H1 (cell line): ENCODE results near the gene CDKN1B. TPM values are rescaled to one million over a fixed set of nuclear protein-coding genes. Genes with fewer than 3 reads are reported as not detected.

Source experiments
- CTCF ChIA-PET: fragments of 300-600 bp; sonication (Branson Sonifier 250); formaldehyde crosslinking; loops from one replicate; lab custom pipeline; 2021; ENCODE audit not compliant: partially characterized antibody; lab: Charles Lee
- POLR2A ChIA-PET: fragments of 300-600 bp; sonication (Branson Sonifier 250); formaldehyde crosslinking; loops from one replicate; lab custom pipeline; 2021; ENCODE audit warnings: inconsistent platforms; ENCODE audit not compliant: partially characterized antibody; lab: Charles Lee
- DNase-seq, 2 experiments: peaks; one replicate each; pipeline versions ENCODE4 v3.0.0 to v3.0.0-alpha.2; 2010 to 2022; ENCODE audit warnings: low spot score in 2 of 2, low read depth in 1 of 2, mixed read lengths in 1 of 2
- FAIRE-seq: peaks from 2 replicates; lab custom pipeline; 2011; peaks lifted over from hg19 to GRCh38; lab: Jason Lieb, UNC
- H2AFZ ChIP-seq: 2 replicates; pipeline ENCODE4 v1.8.1; 2012; ENCODE audit warnings: low read length, inconsistent platforms
- H2AK5ac ChIP-seq: 2 replicates; pipeline ENCODE4 v1.6.1; 2013; ENCODE audit warnings: low read depth, low read length
- H2BK120ac ChIP-seq: replicated peaks from 2 replicates; pipeline ENCODE3; 2013; ENCODE audit warnings: low read depth, low read length, inconsistent platforms
- H2BK12ac ChIP-seq: 2 replicates; pipeline ENCODE4 v1.6.1; 2013; ENCODE audit warnings: low read depth, low read length
- H2BK15ac ChIP-seq: 2 replicates; pipeline ENCODE4 v1.6.1; 2013; ENCODE audit warnings: low read length
- H2BK20ac ChIP-seq: 2 replicates; pipeline ENCODE4 v1.6.1; 2013; ENCODE audit warnings: low read length
- H2BK5ac ChIP-seq: 2 replicates; pipeline ENCODE4 v1.6.1; 2013; ENCODE audit warnings: low read depth, low read length
- H3K14ac ChIP-seq: 2 replicates; pipeline ENCODE4 v1.6.1; 2013; ENCODE audit warnings: inconsistent platforms; ENCODE audit not compliant: insufficient read length
- H3K18ac ChIP-seq: 2 replicates; pipeline ENCODE4 v1.6.1; 2013; ENCODE audit warnings: low read length; ENCODE audit errors: extremely low read depth
- H3K23ac ChIP-seq: 2 replicates; pipeline ENCODE4 v1.6.1; 2013; ENCODE audit warnings: inconsistent platforms; ENCODE audit not compliant: insufficient read length
- H3K23me2 ChIP-seq: 2 replicates; pipeline ENCODE4 v1.6.1; 2013; ENCODE audit warnings: low read depth, low read length
- H3K27ac ChIP-seq: 2 replicates; pipeline ENCODE4 v1.6.1; 2011; ENCODE audit warnings: low read depth, low read length, inconsistent platforms
- H3K27me3 ChIP-seq, 4 experiments: replicated peaks in 1 of 4; 1 replicate in 1 of 4; 2 replicates in 3 of 4; pipeline versions ENCODE4 v1.6.1 to v1.8.1; 2011 to 2013; ENCODE audit warnings: low read length in 3 of 4, mild to moderate bottlenecking in 3 of 4, inconsistent platforms in 2 of 4, mixed read lengths in 2 of 4, moderate library complexity in 1 of 4; ENCODE audit not compliant: control insufficient read depth in 3 of 4, insufficient read depth in 3 of 4; ENCODE audit errors: extremely low read depth in 1 of 4
- H3K36me3 ChIP-seq, 4 experiments: 2 replicates each; pipeline versions ENCODE4 v1.6.1 to v1.8.1; 2011 to 2013; ENCODE audit warnings: mild to moderate bottlenecking in 4 of 4, low read length in 3 of 4, moderate library complexity in 2 of 4, control low read depth in 1 of 4, inconsistent platforms in 1 of 4; ENCODE audit not compliant: insufficient read depth in 4 of 4, control insufficient read depth in 2 of 4
- H3K4ac ChIP-seq: replicated peaks from 2 replicates; pipeline ENCODE3; 2013; ENCODE audit warnings: low read length, low read depth, mixed read lengths, inconsistent platforms; ENCODE audit not compliant: insufficient read length
- H3K4me1 ChIP-seq, 4 experiments: replicated peaks in 1 of 4; 1 replicate in 1 of 4; 2 replicates in 3 of 4; pipeline versions ENCODE4 v1.6.1 to v1.8.1; 2011 to 2013; ENCODE audit warnings: low read length in 3 of 4, inconsistent platforms in 2 of 4, mixed read lengths in 1 of 4; ENCODE audit not compliant: insufficient read depth in 4 of 4, control insufficient read depth in 3 of 4
- H3K4me2 ChIP-seq, 2 experiments: 2 replicates each; pipeline versions ENCODE4 v1.6.1 to v1.8.1; 2011 to 2013; ENCODE audit warnings: low read depth in 2 of 2, low read length in 2 of 2, control low read depth in 1 of 2, inconsistent platforms in 1 of 2, mild to moderate bottlenecking in 1 of 2; ENCODE audit not compliant: insufficient read depth in 1 of 2
- H3K4me3 ChIP-seq, 4 experiments: fragments of 200-600, 300-600 bp in 1 of 4; sonication (generic), shearing (Covaris generic), sonication (Bioruptor Twin) in 1 of 4; 2 replicates each; pipeline versions ENCODE4 v1.5.1 to v1.8.1; 2011 to 2016; ENCODE audit warnings: low read length in 4 of 4, low read depth in 3 of 4, control low read depth in 2 of 4, inconsistent platforms in 2 of 4, mild to moderate bottlenecking in 2 of 4, mixed read lengths in 1 of 4, moderate library complexity in 1 of 4; ENCODE audit not compliant: insufficient read depth in 2 of 4; ENCODE audit errors: extremely low read depth in 1 of 4
- H3K56ac ChIP-seq: replicated peaks from 2 replicates; pipeline ENCODE3; 2013; ENCODE audit warnings: low read depth, mild to moderate bottlenecking, mixed read lengths, low read length, inconsistent platforms; ENCODE audit not compliant: insufficient read length
- H3K79me1 ChIP-seq: 2 replicates; pipeline ENCODE4 v1.6.1; 2013; ENCODE audit warnings: low read depth, low read length, control low read depth
- H3K79me2 ChIP-seq, 2 experiments: 2 replicates each; pipeline versions ENCODE4 v1.6.1 to v1.8.1; 2012 to 2013; ENCODE audit warnings: low read length in 2 of 2, mild to moderate bottlenecking in 2 of 2, inconsistent platforms in 1 of 2; ENCODE audit not compliant: insufficient read depth in 2 of 2, control insufficient read depth in 1 of 2
- H3K9ac ChIP-seq, 4 experiments: replicated peaks in 1 of 4; 1 replicate in 1 of 4; 2 replicates in 3 of 4; pipeline versions ENCODE4 v1.6.1 to v1.8.1; 2011 to 2013; ENCODE audit warnings: low read depth in 3 of 4, low read length in 3 of 4, control low read depth in 2 of 4, mild to moderate bottlenecking in 2 of 4, moderate library complexity in 2 of 4, inconsistent platforms in 1 of 4; ENCODE audit errors: extremely low read depth in 1 of 4
- H3K9me3 ChIP-seq, 2 experiments: 2 replicates each; pipeline versions ENCODE4 v1.6.1 to v1.8.1; 2012 to 2013; ENCODE audit warnings: mild to moderate bottlenecking in 2 of 2, moderate library complexity in 2 of 2, control low read depth in 1 of 2, inconsistent platforms in 1 of 2, low read depth in 1 of 2, low read length in 1 of 2, mixed read lengths in 1 of 2; ENCODE audit not compliant: insufficient read depth in 2 of 2
- H4K20me1 ChIP-seq, 2 experiments: replicated peaks in 1 of 2; 2 replicates each; pipeline versions ENCODE3 to v1.8.1; 2011 to 2013; ENCODE audit warnings: inconsistent platforms in 2 of 2, low read length in 2 of 2, mild to moderate bottlenecking in 1 of 2; ENCODE audit not compliant: insufficient read depth in 2 of 2, control insufficient read depth in 1 of 2
- H4K5ac ChIP-seq: 2 replicates; pipeline ENCODE4 v1.6.1; 2013; ENCODE audit warnings: low read length, low read depth, mixed read lengths, inconsistent platforms; ENCODE audit not compliant: insufficient read length
- H4K8ac ChIP-seq: 2 replicates; pipeline ENCODE4 v1.8.0; 2013; ENCODE audit warnings: mild to moderate bottlenecking, moderate library complexity, low read length, inconsistent platforms; ENCODE audit not compliant: insufficient read depth; ENCODE audit errors: extremely low read depth
- H4K91ac ChIP-seq: replicated peaks from 2 replicates; pipeline ENCODE3; 2013; ENCODE audit warnings: low read length, mixed read lengths, inconsistent platforms; ENCODE audit not compliant: insufficient read length
- CBX5 ChIP-seq: fragments of 300-800, 300-1000 bp; sonication (generic); IDR thresholded peaks from 2 replicates; pipeline ENCODE4 v1.7.1; 2016; ENCODE audit warnings: antibody characterized with exemption, low read length, low read depth
- CBX8 ChIP-seq: fragments of 300-800, 300-1000 bp; sonication (generic); IDR thresholded peaks from 2 replicates; pipeline ENCODE4 v1.7.1; 2016; ENCODE audit warnings: low read depth, low read length, borderline replicate concordance
- CTCF ChIP-seq, 3 experiments: IDR thresholded peaks; 1 replicate in 2 of 3; 2 replicates in 1 of 3; pipeline versions ENCODE4 v1.5.1 to v1.6.1; 2011; ENCODE audit warnings: low read length in 3 of 3, mild to moderate bottlenecking in 3 of 3, inconsistent platforms in 2 of 3, low read depth in 1 of 3, moderate library complexity in 1 of 3; ENCODE audit not compliant: insufficient read depth in 1 of 3; ENCODE audit errors: control extremely low read depth in 1 of 3
- EP300 ChIP-seq, 2 experiments: IDR thresholded peaks; 1 replicate in 1 of 2; 2 replicates in 1 of 2; pipeline ENCODE4 v1.6.1; 2011 to 2012; ENCODE audit warnings: low read depth in 2 of 2, low read length in 2 of 2, mild to moderate bottlenecking in 2 of 2, borderline replicate concordance in 1 of 2, inconsistent platforms in 1 of 2, moderate library complexity in 1 of 2
- EZH2 ChIP-seq: fragments of 200-600 bp; sonication (generic); IDR thresholded peaks from 2 replicates; pipeline ENCODE4 v1.7.1; 2012; ENCODE audit warnings: low read depth, mild to moderate bottlenecking, moderate library complexity, low read length, inconsistent platforms; ENCODE audit not compliant: severe bottlenecking
- GTF2F1 ChIP-seq: IDR thresholded peaks from 2 replicates; pipeline ENCODE4 v1.6.1; 2012; ENCODE audit warnings: low read depth, low read length, improper control_type of control experiment, borderline replicate concordance
- HDAC2 ChIP-seq, 2 experiments: fragments of 300-600 bp in 1 of 2; sonication (generic) in 1 of 2; IDR thresholded peaks; 2 replicates each; pipeline ENCODE4 v1.6.1; 2011 to 2012; ENCODE audit warnings: low read depth in 2 of 2, low read length in 2 of 2, mild to moderate bottlenecking in 2 of 2, moderate library complexity in 2 of 2, borderline replicate concordance in 1 of 2, inconsistent platforms in 1 of 2
- JUN ChIP-seq: IDR thresholded peaks from 2 replicates; pipeline ENCODE4 v1.6.1; 2011; ENCODE audit warnings: low read depth, mild to moderate bottlenecking, improper control_type of control experiment, low read length
- RXRA ChIP-seq: IDR thresholded peaks from 2 replicates; pipeline ENCODE4 v1.6.1; 2011; ENCODE audit warnings: low read depth, mild to moderate bottlenecking, low read length, moderate library complexity; ENCODE audit not compliant: insufficient read depth
- TAF7 ChIP-seq: optimal IDR thresholded peaks from 2 replicates; pipeline ENCODE3; 2011; ENCODE audit warnings: low read depth, mild to moderate bottlenecking, inconsistent platforms, low read length, moderate library complexity, borderline replicate concordance
- TCF12 ChIP-seq: IDR thresholded peaks from 2 replicates; pipeline ENCODE4 v1.6.1; 2011; ENCODE audit warnings: low read depth, mild to moderate bottlenecking, low read length
- WGBS, 2 experiments: shearing (Covaris generic) in 1 of 2; methylation state at CpG; one replicate each; pipeline versions ENCODE4 v1.1.6 to v1.1.7; 2013 to 2015; ENCODE audit warnings: low lambda C conversion rate in 2 of 2, mixed read lengths in 2 of 2, inconsistent platforms in 1 of 2, low coverage in 1 of 2, missing lambda C conversion rate in 1 of 2; ENCODE audit not compliant: insufficient replicate concordance in 2 of 2, insufficient coverage in 1 of 2, insufficient read length in 1 of 2; ENCODE audit errors: extremely low coverage in 1 of 2, missing lambda C conversion rate in 1 of 2; 5-methylcytosine and 5-hydroxymethylcytosine counted together
- polyA plus RNA-seq, 7 experiments: library from polyadenylated mRNA; depleted of rRNA in 3 of 7; stranded (reverse) in 5 of 7; unstranded in 2 of 7; fragments of >200 nt in 5 of 7; fragments of 200-250 nt in 2 of 7; gene quantifications; 1 replicate in 5 of 7; 2 replicates in 1 of 7; 4 replicates in 1 of 7; pipeline versions ENCODE4 v1.2.1 to v1.2.3, GENCODE V29; 2011 to 2013; ENCODE audit warnings: missing spikeins in 2 of 7, mixed read lengths in 2 of 7
- total RNA-seq: library from RNA; stranded (reverse); fragmentation: NEBNext Ultra II Directional; extraction: Animal tissue kit (Norgen Biotek cat#: 25700); gene quantifications from 2 replicates; pipeline ENCODE4 v1.2.1, GENCODE V29; 2021

The CDKN1B gene
- total and polyA plus RNA-seq, 2 of the 8 experiments (the other 6 are each of a cell fraction or from before 2014, with no cell fraction given), result 6.5 to 27.2 TPM

DNA sequence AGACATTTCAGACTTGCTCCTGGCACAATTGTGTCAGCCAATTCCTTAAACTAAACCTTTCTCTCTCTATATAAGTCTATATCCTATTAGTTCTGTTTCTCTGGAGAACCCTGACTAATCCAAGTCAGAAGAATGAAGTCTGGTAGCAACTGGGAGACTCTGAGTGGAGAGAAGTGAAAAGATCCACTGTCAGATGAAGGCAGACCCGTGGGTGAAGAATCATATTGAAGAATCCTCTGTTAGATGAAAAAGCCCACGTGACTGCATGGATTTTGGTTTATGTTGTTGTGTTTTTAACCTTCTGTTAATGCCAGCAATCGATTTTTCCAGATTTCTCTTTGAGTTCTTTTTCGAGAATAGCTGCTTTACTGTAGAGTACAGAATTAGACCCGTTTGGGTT, 38.8 kb downstream of the CDKN1B start:
- H2BK12ac ChIP-seq, result no peak overlapping the region
- no peak for DNase-seq
- no peak overlapping the region for H2BK120ac ChIP-seq
- no peak overlapping the region for H3K14ac ChIP-seq
- no peaks in the 10 kb centered on the region; the same call in 1 of the 2 replicates for H3K23me2 ChIP-seq
- H3K9me3 ChIP-seq, result no peaks in the 10 kb centered on the region
- POLR2A ChIA-PET, result no interaction called here
- no peak overlapping the region for H4K8ac ChIP-seq
- FAIRE-seq, result no peak
- no peak overlapping the region for H3K4me2 ChIP-seq
- H3K36me3 ChIP-seq, result no peaks in the 10 kb centered on the region
- no peak overlapping the region for H3K4ac ChIP-seq
- H3K18ac ChIP-seq, result no peak overlapping the region
- H4K20me1 ChIP-seq, result no peaks in the 10 kb centered on the region
- no peak overlapping the region for H2BK5ac ChIP-seq
- CTCF ChIA-PET, result interaction anchor here (0.6 to 2.9 kb wide), 4 partner anchors 19 to 878 kb away, joined by 3 to 14 read pairs (median 3); no protein-coding TSS in a partner anchor
- no peak overlapping the region for H2AFZ ChIP-seq
- no peak overlapping the region for H3K23ac ChIP-seq
- H3K27me3 ChIP-seq, result no peaks in the 10 kb centered on the region
- H3K79me1 ChIP-seq, result no peaks in the 10 kb centered on the region
- no peak overlapping the region for H3K27ac ChIP-seq
- H2BK20ac ChIP-seq, result no peak overlapping the region
- H2AK5ac ChIP-seq, result no peak overlapping the region
- H3K79me2 ChIP-seq, result no peaks in the 10 kb centered on the region
- no peak overlapping the region for H3K4me3 ChIP-seq
- no peak overlapping the region for H4K5ac ChIP-seq
- no peaks in the 10 kb centered on the region for H3K4me1 ChIP-seq
- H4K91ac ChIP-seq, result no peak overlapping the region
- no peak overlapping the region for H3K9ac ChIP-seq
- WGBS, 2 experiments, result 87% methylated on average over 5 of the region's 5 CpGs; no CpG with 5 or more reads in 1 of the 2 experiments
- no peak overlapping the region for H3K56ac ChIP-seq
- H2BK15ac ChIP-seq, result no peak overlapping the region
- TF ChIP-seq TCF12 (no peak), EZH2 (no peak), CBX8 (no peak), CBX5 (no peak), TAF7 (no peak), EP300 (IDR thresholded peaks at IDR 0.05; ENCODE audit: borderline replicate concordance in 1 of 2, low read depth in 2 of 2, low read length in 2 of 2) (no peak), RXRA (no peak), HDAC2 (IDR thresholded peaks at IDR 0.05; ENCODE audit: borderline replicate concordance in 1 of 2, low read depth in 2 of 2, low read length in 2 of 2) (no peak), GTF2F1 (no peak), JUN (no peak), CTCF (IDR thresholded peaks at IDR 0.05; ENCODE audit: control extremely low read depth in 1 of 3, insufficient read depth in 1 of 3, low read depth in 1 of 3, low read length in 3 of 3) (no peak)
